Jurkat, Clone E6-1 (cell line): ENCODE data around the gene TEAD1.
A peak's percentile ranks its signal among the peaks of the same experiment; 100 is the strongest.

Source experiments
- DNase-seq: peaks from one replicate; pipeline ENCODE4 v3.0.0-alpha.2; 2011; ENCODE audit warnings: low read depth, low spot score
- H3K4me3 ChIP-seq: 2 replicates; pipeline ENCODE4 v1.5.1; 2011; ENCODE audit warnings: mild to moderate bottlenecking, low read length, control low read depth, moderate library complexity

TEAD1 gene

DNA sequence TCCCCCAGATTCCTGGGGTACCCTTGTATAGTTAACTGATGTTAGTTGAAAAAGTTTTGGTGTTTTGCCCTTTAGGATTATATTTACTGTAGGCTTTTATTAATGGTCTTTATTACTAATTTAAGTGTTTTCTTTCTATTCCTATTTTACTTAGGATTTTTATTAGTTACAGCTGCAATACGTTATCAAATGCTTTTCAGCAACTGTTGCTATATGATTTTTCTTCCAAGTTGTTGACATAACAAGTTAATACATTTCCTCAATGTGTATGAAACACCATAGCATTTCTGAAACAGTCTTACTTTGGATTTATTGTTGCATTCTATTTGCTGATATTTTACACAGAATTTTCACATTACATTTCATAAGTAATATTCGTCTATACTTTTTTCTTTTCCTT, 253.7 kb downstream of the TEAD1 start:
- H3K4me3 ChIP-seq, result no peak overlapping the region
- DNase-seq, result no peak

DNA sequence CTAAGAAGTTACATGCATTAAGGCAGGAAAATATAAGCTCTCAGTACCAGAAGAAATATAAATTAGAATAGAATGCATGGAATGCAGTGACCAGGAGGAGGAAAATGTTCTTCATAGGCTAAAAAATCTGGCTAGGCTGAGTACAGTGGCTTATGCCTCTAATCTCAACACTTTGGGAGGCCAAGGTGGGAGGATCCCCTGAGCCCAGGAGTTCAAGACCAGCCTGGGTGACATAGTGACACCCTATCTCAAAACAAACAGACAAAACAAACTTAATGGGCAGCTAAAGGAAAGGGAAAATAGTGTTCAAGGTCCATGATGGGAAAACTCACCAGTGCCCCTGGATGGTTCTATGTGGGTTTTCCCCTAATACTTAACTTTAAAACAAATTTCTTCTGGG, 256.6 kb downstream of the TEAD1 start:
- H3K4me3 ChIP-seq, result no peak overlapping the region
- DNase-seq, result no peak

DNA sequence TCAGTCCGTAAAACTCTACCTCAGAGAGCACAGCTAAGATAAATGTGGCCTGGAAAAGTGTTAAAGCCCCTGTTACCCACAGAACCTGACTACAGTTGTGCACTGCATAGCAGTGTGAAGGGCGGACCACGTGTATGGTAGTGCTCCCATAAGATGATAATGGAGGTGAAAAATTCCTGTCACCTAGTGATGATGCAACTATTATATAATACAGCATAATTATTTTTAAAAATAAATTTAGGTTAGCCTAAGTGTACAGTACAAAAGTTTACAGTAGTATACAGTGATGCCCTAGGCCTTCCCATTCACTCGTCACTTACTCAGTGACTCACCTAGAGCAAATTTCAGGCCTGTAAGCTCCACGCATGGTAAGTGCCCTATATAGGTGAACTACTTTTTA, 258.3 kb downstream of the TEAD1 start:
- no peak overlapping the region for H3K4me3 ChIP-seq
- DNase-seq, result no peak

DNA sequence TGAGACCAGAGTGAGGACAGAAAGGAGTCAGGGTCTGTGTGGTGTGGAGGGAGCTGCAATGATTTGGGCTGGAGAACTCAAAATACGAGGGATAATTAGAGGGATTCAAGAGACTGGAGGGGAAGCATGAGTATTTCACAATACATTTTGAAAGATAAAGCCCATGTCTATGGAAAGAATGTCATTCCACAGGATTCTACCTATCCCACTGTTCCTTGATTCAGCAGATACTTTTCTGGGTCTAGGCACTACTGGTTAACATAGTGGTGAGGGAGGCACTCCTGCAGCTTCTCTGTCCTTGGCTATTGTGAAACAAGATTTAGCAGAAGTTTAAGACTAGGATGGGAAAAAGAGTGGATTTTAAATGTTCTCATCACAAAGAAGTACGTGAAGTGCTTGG, 262.0 kb downstream of the TEAD1 start:
- no peak for DNase-seq
- no peak overlapping the region for H3K4me3 ChIP-seq

DNA sequence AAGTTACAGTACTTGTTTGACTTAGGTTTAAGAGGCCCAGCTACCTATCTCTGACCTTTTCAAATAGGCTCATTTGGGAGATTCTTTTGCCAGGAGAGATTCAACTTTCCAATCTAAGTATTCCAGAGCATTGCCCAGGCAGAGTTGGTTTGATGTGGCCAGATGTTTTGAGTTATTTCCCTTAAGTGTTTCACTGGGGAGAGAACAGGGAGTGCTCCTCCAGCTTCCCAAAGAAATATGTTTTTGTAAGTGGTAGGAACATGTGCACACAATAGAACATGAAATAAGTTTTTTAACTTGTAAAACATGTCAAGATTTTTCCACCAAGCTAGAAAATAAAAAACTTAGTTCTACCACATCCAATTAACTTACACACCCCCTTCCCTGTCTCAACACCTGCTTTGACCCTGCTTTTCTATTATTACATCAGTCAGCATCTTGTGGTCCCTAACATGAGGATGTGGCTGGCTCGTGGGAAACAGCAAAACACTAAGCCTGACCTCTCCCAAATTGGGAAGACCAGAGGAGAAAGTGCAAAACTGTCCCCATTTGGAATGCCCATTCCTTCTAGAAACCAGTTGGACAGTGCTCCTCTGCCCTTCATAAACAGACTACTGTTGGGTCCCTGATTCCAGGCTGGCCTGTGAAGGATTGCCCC, 264.5 kb downstream of the TEAD1 start:
- DNase-seq, result no peak
- H3K4me3 ChIP-seq, result no peak overlapping the region

DNA sequence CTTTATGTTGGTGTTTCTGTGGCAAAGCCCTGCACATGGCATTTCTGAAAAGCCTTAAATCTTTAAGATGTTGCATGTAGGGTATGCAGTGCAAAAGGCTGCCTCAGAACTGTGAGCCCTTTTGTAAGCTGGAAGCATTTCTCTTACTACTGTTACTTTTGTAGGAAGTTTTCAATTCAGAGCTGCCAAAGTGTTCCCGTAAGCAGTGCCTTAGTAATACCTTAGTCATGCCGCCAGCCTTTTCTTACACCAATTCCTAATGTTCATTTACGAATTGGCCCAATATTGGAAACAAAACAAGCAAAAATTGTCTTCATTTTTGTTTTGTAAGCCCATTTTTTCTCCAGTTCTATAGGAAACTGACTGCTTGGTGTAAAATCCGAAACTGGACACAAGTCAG, 267.4 kb downstream of the TEAD1 start:
- DNase-seq, result no peak
- no peak overlapping the region for H3K4me3 ChIP-seq

DNA sequence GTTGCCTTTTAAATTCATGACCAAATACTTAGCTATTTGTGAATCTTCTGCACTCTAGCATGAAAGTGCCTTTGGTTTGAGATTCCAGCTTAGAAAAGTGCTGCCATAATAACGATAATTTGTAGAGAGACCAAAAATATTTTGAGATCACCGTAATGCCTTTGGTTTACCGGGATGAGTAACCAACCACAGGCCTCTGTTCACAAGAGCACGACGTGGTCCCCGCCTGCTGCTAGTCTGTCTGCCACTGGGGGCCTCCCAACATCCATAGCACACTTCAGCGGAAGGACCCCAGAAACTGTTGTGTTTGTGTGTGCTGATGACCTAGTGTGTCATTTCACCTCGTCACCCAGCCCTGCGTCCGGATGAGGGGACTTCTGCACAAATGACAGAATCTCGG, 267.9 kb downstream of the TEAD1 start:
- H3K4me3 ChIP-seq, result no peak overlapping the region
- DNase-seq, result no peak

DNA sequence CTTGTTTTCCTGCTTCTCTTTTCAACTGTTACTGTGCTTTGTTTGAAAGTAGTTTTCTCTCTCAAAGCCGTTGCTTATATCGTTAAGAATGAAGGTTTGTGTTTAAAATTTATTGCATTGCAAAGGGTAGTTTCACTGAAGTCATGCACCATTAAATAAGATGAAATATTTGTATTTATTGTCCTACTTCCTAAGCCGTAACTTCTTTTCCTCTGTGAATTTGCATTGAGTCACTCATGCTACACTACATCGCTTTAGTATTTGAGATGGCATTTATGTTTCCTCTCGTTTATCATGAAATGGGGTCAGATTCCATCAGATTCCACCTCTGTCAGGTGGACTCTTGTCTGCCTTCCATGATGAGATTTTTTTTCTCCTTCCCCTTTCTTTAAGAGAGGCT, 269.1 kb downstream of the TEAD1 start:
- no peak for DNase-seq
- H3K4me3 ChIP-seq, result no peak overlapping the region

DNA sequence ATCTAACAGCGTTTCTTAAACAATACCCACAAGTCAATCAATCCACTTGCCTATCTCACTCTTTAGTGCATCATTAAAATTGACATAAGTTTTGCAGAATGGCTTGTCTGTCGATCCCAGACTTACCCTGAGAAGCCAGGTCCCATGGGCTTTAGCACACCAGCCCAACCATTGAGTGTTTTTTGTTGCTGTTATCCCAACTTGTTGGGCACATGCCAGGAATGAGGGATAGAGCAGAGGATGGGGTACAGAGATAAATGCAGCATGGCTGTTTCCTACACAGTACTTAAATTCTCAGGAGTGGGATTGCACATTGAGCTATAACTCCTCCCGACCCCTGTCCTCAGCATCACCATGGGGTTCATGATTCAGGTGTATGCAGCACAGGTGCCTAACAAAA, 270.7 kb downstream of the TEAD1 start:
- no peak for DNase-seq
- H3K4me3 ChIP-seq, result no peak overlapping the region

DNA sequence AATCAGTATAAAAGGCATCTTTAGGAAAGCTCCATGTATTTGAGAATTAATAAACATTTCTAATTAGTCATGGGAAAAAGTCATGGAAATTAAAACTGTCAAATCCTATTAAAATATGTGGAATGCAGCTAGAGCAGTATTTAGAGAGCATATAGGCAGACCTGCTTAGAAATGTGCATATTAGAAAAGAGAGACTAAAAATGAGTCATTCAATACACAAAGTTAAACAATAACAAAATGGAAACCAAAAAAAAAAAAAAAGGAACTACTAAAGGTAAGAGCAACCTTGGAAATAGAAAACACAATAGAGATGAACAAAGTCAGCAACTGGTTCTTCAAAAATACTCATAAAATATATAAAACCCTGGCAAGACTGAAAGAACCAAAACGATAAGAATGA, 275.2 kb downstream of the TEAD1 start:
- DNase-seq, result no peak
- no peak overlapping the region for H3K4me3 ChIP-seq

DNA sequence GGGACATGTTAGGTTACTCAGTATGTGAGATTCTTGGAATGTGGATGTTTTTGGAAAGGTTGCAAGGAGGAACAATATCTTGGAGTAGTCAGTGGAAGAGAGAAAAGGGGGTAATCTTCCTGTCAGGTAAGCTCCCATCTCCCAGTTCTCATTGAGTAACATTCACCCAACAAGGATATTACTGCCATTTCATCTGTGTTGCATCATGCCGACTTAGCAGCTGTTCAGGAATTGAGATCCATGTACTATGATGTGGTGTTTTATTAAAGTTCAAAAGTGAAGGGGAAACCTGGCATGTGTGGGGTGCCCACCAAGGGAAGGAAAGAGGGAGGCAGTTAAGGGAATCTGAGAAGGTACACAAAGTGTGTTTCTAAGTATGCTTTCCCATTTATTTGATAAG, 276.4 kb downstream of the TEAD1 start:
- no peak for DNase-seq
- no peak overlapping the region for H3K4me3 ChIP-seq

DNA sequence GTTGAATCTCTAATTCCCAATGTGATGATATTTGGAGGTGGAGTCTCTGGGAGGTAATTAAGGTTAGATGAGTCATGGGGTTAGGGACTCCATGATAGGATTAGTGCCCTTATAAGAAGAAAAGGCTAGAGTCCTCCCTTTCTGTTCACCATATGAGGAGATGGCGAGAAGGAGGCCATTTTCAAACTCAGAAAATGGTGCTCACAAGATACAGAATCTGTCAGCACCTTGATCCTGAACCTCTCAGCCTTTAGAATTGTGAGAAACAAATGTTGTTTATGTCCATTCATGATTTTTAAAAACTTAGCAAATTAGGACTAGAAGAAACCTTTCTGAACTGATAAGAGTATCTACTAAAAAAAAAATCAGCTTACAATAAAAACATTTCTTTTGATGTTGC, 277.2 kb downstream of the TEAD1 start:
- DNase-seq, result no peak

DNA sequence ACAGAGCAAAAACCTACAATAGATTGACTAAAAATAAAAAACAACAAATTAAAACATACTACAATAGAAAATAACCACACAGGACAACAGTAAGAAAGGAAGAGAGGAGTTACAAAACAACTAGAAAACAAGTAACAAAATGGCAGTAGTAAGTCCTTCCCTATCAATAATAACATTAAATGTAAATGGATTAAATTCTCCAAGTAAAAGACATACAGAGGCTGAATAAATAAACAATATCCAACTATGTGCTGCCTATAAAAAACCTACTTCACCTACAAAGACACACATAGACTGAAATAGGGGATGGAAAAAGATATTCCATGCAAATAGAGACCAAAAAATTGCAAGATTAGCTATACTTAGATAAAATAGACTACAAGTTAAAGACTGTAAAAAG, 277.9 kb downstream of the TEAD1 start:
- H3K4me3 ChIP-seq, result no peak overlapping the region
- DNase-seq, result no peak

More for the DNA sequence above, 277.2 kb downstream of the TEAD1 start:
- H3K4me3 ChIP-seq, result no peak overlapping the region

DNA sequence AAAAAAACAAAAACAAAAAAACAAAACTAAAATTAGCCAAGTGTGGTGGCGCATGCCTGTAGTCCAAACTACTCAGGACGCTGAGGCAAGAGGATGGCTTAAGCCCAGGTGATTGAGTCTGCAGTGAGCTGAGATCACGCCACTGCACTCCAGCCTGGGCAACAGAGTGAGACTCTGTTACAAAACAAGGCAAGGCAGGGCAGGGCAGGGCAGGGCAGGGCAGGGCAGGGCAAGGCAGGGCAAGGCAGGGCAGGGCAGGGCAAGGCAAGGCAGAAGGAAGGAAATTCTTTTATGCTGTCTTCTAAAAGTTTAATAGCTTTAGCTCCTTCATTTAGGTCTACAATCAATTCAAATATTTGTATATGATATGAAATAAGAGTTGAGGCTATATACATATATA, 284.8 kb downstream of the TEAD1 start:
- no peak for DNase-seq
- H3K4me3 ChIP-seq, result no peak overlapping the region

DNA sequence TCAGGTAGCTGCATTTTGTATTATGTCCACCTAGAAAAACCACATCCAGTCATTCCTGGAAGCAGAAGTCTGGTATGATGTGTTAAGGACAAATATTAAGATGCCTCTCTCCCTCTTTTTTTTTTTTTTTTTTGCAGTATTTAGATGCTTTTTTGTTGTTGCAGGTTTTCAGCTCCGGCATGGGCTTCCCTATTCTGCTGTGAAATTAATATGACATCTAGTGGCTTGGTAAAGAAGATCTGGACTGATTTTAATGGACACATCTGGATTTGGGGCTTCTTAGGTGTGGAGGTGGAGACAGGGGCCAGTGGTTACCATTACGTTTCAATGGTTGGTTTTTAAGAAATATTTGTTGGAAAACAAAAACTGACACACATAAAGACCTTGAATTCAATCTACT, 287.4 kb downstream of the TEAD1 start:
- no peak for DNase-seq

DNA sequence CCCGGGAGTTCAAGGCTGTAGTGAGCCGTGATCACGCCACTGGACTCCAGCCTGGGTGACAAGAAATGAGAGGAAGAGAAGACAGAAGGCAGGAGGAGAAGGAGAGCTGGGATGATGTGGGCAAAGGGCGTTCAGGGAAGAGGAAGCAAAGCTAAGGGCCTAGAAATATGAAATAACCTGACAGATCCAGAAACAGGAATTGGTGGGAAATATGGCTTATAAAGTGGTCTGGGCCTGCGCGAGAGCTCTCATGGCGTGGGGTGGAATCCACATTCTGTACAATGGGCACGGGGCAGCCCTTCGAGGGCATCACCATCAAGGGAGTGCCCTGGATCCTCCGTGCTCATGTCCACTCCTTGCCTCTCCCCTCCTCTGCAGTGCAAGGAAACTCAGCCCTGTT, 288.1 kb downstream of the TEAD1 start:
- no peak overlapping the region for H3K4me3 ChIP-seq
- no peak for DNase-seq

More for the DNA sequence above, 287.4 kb downstream of the TEAD1 start:
- no peak overlapping the region for H3K4me3 ChIP-seq

DNA sequence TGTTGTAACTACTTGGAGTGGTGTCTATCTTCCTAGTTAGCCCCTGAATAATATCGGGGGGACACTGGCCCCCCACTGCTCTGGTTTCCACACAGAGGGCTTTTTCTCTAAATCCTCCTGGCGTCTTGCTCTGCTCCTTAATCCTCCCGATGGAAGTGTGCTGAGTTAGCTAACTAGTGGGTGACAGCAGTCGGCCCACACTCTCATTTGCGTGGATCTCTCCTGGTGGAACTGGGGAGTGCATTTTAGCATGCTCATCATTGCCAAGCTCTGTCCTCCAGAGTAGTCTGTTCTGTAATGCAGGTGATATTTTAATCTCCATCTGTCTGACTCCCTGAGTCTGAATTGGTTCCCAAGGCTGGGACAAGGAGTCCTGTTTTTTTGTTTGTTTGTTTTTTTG, 288.8 kb downstream of the TEAD1 start:
- no peak for DNase-seq
- H3K4me3 ChIP-seq, result no peak overlapping the region

DNA sequence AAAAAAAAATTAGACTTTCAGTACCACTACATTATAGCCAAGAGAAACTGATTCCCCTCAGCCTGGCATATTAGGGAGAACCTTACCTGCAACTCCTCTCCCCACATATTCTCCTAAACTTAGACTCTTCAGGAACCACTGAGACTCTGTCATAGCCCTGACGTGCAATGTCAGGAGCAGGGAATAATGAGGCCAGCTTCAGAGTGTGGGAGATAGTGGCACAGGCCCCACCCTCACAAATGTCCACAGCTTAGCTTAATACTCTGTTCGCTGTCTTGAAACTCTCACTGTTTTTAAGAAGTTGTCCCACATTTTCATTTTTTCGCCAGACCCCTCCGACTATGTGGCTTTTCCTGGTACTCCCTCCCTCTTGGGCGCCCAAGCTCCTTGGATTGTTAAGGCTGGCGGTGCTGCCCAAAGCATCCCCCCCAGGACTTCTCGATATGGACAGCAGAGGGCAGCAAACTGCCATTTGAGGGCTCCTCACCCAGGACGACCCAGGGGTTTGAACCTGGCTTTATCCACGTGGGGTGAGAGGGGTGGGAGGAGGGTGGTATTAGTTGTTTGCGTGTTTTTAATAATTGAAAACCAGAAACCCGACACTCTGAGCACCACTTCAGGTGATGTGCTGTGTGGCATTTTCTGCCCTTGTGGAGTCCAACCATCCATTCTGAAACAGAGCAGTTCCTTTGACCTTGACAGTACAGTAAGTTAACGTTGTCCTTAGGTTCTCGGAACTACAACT, 289.7 kb downstream of the TEAD1 start:
- H3K4me3 ChIP-seq, result no peak overlapping the region
- peak; percentile 32 for DNase-seq

DNA sequence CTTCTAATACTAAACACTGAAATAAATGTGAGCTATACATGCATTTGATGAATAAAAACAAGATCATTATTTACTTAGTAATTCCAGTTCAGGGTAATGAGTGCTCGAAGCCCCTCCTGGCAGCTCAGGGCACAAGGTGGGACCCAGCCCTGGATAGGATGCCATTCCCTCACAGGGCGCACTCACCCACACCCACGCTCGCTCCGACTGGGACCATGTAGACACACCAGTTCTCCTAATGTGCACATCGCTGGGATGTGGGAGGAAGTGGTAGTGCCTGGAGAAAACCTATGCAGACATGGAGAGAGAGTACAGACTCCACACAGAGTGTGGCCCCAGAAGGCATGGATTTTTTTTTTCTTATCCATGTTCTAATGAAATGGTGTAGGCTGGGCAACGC, 290.4 kb downstream of the TEAD1 start:
- H3K4me3 ChIP-seq, result no peak overlapping the region
- no peak for DNase-seq

DNA sequence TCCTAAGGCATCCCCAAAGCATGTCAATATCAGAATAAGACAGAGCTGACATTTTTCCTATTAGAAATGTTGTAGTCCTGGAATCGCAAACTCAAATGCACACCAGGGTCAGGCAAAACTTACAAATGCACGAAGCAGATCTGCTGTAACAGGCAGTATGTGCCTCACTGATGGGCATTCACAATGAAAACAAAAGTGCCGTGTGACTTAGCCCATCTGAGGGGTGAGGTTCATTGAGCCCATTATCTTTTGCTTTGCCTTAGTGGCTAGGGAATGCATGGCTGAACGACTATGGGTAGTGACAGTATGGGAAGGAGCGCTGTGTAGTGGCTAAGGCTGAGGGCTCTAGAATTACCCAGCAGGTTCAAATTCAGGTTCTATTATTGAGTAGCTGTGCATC, 291.8 kb downstream of the TEAD1 start:
- DNase-seq, result no peak
- no peak overlapping the region for H3K4me3 ChIP-seq

DNA sequence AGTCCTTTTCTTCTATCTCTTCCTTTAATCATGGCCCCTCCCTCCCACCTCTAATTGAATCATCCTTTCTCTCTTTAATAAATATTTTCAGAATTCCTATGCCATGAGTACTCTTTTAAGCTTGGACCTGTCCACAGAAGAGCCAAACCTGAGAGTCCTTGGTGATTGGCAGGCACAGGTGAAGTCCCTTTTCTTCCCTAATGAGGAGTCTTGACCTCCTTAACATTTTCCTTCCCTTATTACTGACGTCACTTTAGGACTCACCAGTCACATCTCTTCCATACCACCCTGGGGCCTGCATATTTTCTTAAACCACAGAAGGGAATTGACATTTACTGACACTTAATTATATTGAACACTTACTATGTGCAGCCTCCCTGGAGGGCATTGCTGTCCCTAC, 293.9 kb downstream of the TEAD1 start:
- no peak overlapping the region for H3K4me3 ChIP-seq
- DNase-seq, result no peak
